Peyer's patch (tissue), 4 donors: ENCODE results near the gene CR1L. TPM values are rescaled to one million over a fixed set of nuclear protein-coding genes. Genes with fewer than 3 reads are reported as not detected.

Experiments used
- DNase-seq, 3 donors: peaks; one replicate each; pipeline ENCODE4 v3.0.0-alpha.2; 2017 to 2019
- H3K27ac ChIP-seq, 4 donors: fragments of 200-600 bp; sonication (generic); one replicate each; pipeline ENCODE4 v1.5.1; 2016 to 2019
- H3K27me3 ChIP-seq, 2 donors: fragments of 200-600 bp; sonication (generic); one replicate each; pipeline ENCODE4 v1.5.1; 2019
- H3K36me3 ChIP-seq, 3 donors: fragments of 200-600 bp; sonication (generic); one replicate each; pipeline ENCODE4 v1.5.1; 2016 to 2019
- H3K4me1 ChIP-seq, 4 donors: fragments of 200-600 bp; sonication (generic); one replicate each; pipeline ENCODE4 v1.5.1; 2016 to 2019
- H3K4me3 ChIP-seq, 4 donors: fragments of 200-600 bp; sonication (generic); 1 replicate in 3 of 4; 2 replicates in 1 of 4; pipeline ENCODE4 v1.5.1; 2016 to 2019; ENCODE audit warnings: mild to moderate bottlenecking in 1 of 4
- H3K9me3 ChIP-seq, 4 donors: fragments of 200-600 bp; sonication (generic); one replicate each; pipeline ENCODE4 v1.5.1; 2016 to 2019; ENCODE audit warnings: mild to moderate bottlenecking in 1 of 4
- POLR2A ChIP-seq, 2 donors: fragments of 450-650 bp; IDR thresholded peaks; one replicate each; pipeline ENCODE4 v1.5.1; 2017; ENCODE audit warnings: antibody characterized with exemption in 2 of 2, mild to moderate bottlenecking in 2 of 2, moderate library complexity in 2 of 2
- total RNA-seq, 4 donors: library from RNA; depleted of rRNA; stranded (reverse); fragments of >200 nt; gene quantifications; one replicate each; pipeline ENCODE4 v1.1.0, GENCODE V29; 2016
- TF ChIP-seq, protein P1 (sequence below), 6 experiments: fragments of 450-650 bp in 4 of 6; fragments of 200-600 bp in 2 of 6; sonication (generic) in 1 of 6; IDR thresholded peaks; one replicate each; pipeline ENCODE4 v1.5.1; 2017 to 2019; ENCODE audit warnings: antibody characterized with exemption in 6 of 6, mild to moderate bottlenecking in 3 of 6, moderate library complexity in 1 of 6

CR1L gene
- total RNA-seq, 4 donors from 2014 or later: not detected

DNA sequence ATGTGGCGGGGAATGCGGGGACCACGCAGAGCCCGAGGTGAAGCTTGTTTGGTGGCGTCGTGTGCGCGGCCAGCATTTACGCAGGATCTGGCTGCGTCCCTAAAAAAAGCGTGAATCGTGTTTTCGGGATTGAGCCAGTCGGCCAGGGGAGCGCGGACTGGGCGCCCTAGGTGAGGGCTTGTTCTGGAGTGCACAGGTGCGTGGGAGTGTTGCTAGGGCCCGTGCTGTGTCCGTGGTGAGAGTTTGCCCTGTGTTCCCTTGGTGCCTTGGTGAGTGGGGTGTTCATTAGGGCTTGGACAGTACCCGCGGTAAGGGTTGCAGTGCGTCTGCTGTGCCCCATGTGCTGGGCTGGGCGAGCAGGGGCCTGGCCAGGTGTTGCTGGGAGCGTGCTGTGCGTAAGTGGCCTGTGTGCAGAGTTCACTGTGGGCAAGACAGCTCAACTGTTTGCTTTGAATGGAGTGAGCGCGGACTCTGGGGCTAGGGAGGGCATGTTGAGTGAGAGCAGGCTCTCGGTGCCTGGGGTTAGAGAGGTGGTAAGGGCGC lies 107.6 kb downstream of the CR1L start:
- peaks cover 0 to 8% (median 0%) of the 10 kb centered on the region in 3 donors for H3K36me3 ChIP-seq
- peaks cover 0 to 51% (median 7%) of the 10 kb centered on the region in 4 donors for H3K4me1 ChIP-seq
- H3K9me3 ChIP-seq: no peaks in the 10 kb centered on the region
- peak overlapping the region; percentile 83 to 97 (median 90) for H3K27ac ChIP-seq
- DNase-seq: peak in 2 of 3 donors; percentile 79 to 85
- H3K4me3 ChIP-seq: peak overlapping the region; percentile 73 to 93 (median 74)
- no peaks in the 10 kb centered on the region for H3K27me3 ChIP-seq
- TF ChIP-seq, protein P1, sequence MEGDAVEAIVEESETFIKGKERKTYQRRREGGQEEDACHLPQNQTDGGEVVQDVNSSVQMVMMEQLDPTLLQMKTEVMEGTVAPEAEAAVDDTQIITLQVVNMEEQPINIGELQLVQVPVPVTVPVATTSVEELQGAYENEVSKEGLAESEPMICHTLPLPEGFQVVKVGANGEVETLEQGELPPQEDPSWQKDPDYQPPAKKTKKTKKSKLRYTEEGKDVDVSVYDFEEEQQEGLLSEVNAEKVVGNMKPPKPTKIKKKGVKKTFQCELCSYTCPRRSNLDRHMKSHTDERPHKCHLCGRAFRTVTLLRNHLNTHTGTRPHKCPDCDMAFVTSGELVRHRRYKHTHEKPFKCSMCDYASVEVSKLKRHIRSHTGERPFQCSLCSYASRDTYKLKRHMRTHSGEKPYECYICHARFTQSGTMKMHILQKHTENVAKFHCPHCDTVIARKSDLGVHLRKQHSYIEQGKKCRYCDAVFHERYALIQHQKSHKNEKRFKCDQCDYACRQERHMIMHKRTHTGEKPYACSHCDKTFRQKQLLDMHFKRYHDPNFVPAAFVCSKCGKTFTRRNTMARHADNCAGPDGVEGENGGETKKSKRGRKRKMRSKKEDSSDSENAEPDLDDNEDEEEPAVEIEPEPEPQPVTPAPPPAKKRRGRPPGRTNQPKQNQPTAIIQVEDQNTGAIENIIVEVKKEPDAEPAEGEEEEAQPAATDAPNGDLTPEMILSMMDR (IDR thresholded peaks at IDR 0.05): no peak
- peak in 1 of 2 donors; percentile 57 for TF ChIP-seq POLR2A (IDR thresholded peaks at IDR 0.05)

DNA sequence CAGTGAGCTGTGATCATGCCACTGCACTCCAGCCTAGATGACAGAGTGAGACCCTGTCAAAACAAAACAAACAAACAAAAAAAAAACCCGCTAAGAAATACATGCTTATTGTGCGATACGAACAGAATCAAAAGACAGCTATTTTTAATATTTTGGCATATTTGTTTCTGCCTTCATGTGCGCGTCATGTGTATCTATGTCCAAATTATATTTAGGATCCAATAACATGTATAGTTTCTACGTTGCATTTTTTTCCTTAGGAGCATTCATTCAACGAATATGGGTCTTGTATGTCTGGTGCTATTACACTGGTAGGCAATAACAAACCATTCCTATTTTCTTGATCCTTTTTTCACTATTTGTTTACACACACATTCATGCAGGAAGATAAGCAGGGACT lies 108.7 kb downstream of the CR1L start:
- H3K4me1 ChIP-seq: peaks cover 0 to 51% (median 7%) of the 10 kb centered on the region in 4 donors
- no peaks in the 10 kb centered on the region for H3K9me3 ChIP-seq
- H3K27ac ChIP-seq: peak overlapping the region in 1 of 4 donors; percentile 96
- H3K27me3 ChIP-seq: no peaks in the 10 kb centered on the region
- TF ChIP-seq, protein P1 (IDR thresholded peaks at IDR 0.05): no peak
- no peak for TF ChIP-seq POLR2A (IDR thresholded peaks at IDR 0.05)
- peaks cover 0 to 19% (median 0%) of the 10 kb centered on the region in 3 donors for H3K36me3 ChIP-seq
- DNase-seq: no peak
- H3K4me3 ChIP-seq: peak overlapping the region in 3 of 4 donors; percentile 4 to 93 (median 74)

DNA sequence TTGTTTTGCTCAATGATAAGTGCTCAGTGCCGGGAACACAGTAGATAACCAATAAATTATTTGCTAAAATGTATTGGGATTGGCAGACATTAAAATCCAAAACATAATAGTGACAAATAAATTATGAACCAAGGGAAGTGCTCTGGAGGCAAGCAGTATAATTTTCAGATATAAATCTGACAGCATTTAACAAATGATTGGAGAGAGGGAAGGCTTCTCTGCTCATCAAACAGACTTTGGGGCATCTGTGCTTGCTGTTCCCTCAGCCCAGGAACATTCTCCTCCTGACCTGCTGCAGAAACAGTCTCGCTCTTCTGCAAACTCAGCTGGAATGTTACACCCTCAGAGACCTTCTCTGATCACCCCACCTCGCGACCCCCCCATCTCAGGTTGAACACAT lies 109.1 kb downstream of the CR1L start:
- TF ChIP-seq, protein P1 (IDR thresholded peaks at IDR 0.05): no peak
- peaks cover 0 to 51% (median 7%) of the 10 kb centered on the region in 4 donors for H3K4me1 ChIP-seq
- peak overlapping the region in 2 of 4 donors; percentile 74 to 93 for H3K4me3 ChIP-seq
- no peak for DNase-seq
- H3K9me3 ChIP-seq: no peaks in the 10 kb centered on the region
- H3K27ac ChIP-seq: no peak overlapping the region
- H3K27me3 ChIP-seq: no peaks in the 10 kb centered on the region
- peaks cover 0 to 23% (median 0%) of the 10 kb centered on the region in 3 donors for H3K36me3 ChIP-seq

DNA sequence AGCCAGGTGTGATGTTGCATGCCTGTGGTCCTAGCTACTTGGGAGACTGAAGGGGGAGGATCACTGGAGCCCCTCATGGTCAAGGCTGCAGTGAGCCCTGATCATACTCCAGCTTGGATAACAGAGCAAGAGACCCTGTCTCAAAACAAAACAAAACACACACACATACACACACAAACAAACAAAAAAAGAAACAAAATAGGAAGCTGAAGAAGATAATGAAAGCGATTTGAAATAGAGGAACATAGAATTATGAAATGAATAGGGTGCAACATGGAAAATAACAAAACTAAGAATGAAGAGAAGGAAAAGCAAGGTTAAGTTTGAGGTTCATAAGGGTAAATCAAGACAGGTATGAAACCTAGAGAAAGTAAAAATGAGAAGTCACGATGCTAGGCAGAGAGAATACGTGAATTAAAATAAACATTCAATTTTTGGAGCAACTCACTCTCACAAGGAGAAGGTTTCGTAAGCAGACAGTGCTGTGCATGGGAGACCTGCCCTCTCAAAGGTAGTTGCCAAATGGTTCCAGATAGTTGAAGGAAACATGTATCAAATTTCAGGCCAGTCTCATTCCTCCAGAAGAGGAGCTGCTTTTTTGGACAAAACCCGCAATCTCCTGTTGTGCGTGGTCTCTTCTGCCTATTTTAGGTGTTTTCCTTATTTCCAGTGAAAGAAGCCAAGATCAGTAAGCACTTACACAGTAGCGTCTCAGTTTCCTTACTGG lies 110.2 kb downstream of the CR1L start:
- no peaks in the 10 kb centered on the region for H3K9me3 ChIP-seq
- H3K36me3 ChIP-seq: peaks cover 0 to 34% (median 0%) of the 10 kb centered on the region in 3 donors
- H3K4me3 ChIP-seq: no peak overlapping the region
- no peak for TF ChIP-seq POLR2A (IDR thresholded peaks at IDR 0.05)
- TF ChIP-seq, protein P1 (IDR thresholded peaks at IDR 0.05): no peak
- peaks cover 0 to 48% (median 7%) of the 10 kb centered on the region in 4 donors for H3K4me1 ChIP-seq
- peak overlapping the region in 2 of 4 donors; percentile 37 to 76 for H3K27ac ChIP-seq
- DNase-seq: no peak
- no peaks in the 10 kb centered on the region for H3K27me3 ChIP-seq

DNA sequence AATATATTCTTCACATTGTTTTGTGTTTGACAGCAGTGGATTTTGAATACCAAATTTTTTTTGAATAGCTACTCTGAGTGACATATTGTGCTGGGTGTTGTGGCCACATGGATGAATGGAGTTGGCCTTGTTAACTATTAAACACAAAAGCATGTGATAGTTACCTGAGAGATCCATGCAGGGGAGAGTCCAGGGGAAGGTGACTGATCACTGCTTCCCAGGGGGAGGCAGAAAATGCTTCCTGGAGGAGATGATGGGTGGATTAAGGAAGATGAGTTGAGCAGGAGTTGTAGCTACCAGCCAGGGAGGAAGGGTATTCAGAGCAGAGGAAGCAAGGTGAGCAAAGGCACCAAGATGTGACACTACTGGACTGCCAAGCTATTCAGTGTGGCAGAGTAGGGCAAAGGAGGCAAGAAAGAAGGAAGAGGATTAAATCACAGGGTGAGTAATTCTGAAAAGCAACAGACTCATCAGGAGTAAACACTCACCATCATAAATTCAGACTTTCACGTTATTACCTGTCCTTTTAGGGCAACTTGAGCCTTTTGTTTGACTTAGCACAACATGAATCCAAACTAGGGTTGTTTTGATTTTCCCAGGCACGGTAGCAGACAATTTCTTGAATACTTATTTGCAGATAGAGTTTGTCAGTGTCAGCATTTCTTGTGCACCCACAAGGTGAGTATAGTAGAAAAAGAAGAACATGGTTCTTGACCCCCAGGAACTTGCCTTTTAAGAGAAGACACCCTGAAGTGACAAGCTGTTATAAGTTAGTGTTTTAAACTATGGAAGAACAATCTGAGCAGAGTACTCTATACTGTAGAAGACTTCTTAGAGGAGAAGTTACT lies 111.1 kb downstream of the CR1L start:
- TF ChIP-seq, protein P1 (IDR thresholded peaks at IDR 0.05): no peak
- TF ChIP-seq POLR2A (IDR thresholded peaks at IDR 0.05): peak in 1 of 2 donors; percentile 10
- Histone ChIP-seq H3K4me3 (no peak overlapping the region), H3K27ac (peak overlapping the region in 2 of 4 donors; percentile 37 to 76), H3K27me3 (no peaks in the 10 kb centered on the region), H3K36me3 (peaks cover 0 to 42% (median 0%) of the 10 kb centered on the region in 3 donors), H3K9me3 (no peaks in the 10 kb centered on the region), H3K4me1 (peaks cover 0 to 39% (median 7%) of the 10 kb centered on the region in 4 donors)
- DNase-seq: peak in 1 of 3 donors; percentile 48
